ENCODE measurements around the gene KIAA1671.
"Not testable (repeated sequence)": the region's sequence is repeated elsewhere in the genome, so short reads cannot be mapped to it uniquely, and the experiment has no call there.

The KIAA1671 gene

GRCh38 chr22:25169278-25170031 lies 216.9 kb downstream of the KIAA1671 start:
- H3K36me3 Mint-ChIP-seq (ENCODE audit: low read depth), result peaks cover 4% of the 10 kb centered on the region
- no peaks in the 10 kb centered on the region for H3K4me1 Mint-ChIP-seq (ENCODE audit: low read depth)
- H3K27ac Mint-ChIP-seq, result no peak overlapping the region

GRCh38 chr22:25170426-25170980 lies 218.0 kb downstream of the KIAA1671 start:
- H3K9me3 Mint-ChIP-seq, result no peaks in the 10 kb centered on the region
- H3K4me3 Mint-ChIP-seq, result no peak overlapping the region
- H3K36me3 Mint-ChIP-seq (ENCODE audit: low read depth), result peaks cover 5% of the 10 kb centered on the region
- no peaks in the 10 kb centered on the region for H3K27me3 Mint-ChIP-seq (ENCODE audit: low read depth)
- no peak overlapping the region for H3K27ac Mint-ChIP-seq
- no peaks in the 10 kb centered on the region for H3K4me1 Mint-ChIP-seq (ENCODE audit: low read depth)

More at GRCh38 chr22:25169278-25170031, 216.9 kb downstream of the KIAA1671 start:
- no peaks in the 10 kb centered on the region for H3K27me3 Mint-ChIP-seq (ENCODE audit: low read depth)
- no peaks in the 10 kb centered on the region for H3K9me3 Mint-ChIP-seq
- H3K4me3 Mint-ChIP-seq, result no peak overlapping the region

- H3K4me1 Mint-ChIP-seq (ENCODE audit: low read depth), result no peaks in the 10 kb centered on the region
- no peak overlapping the region for H3K4me3 Mint-ChIP-seq
- H3K36me3 Mint-ChIP-seq (ENCODE audit: low read depth), result peaks cover 13% of the 10 kb centered on the region
- no peaks in the 10 kb centered on the region for H3K27me3 Mint-ChIP-seq (ENCODE audit: low read depth)
- H3K9me3 Mint-ChIP-seq, result no peaks in the 10 kb centered on the region
- no peak overlapping the region for H3K27ac Mint-ChIP-seq
Measured at GRCh38 chr22:25172153-25172552, 219.6 kb downstream of the KIAA1671 start.

- Mint-ChIP-seq H3K4me3 (no peak overlapping the region), H3K9me3 (peaks cover 1% of the 10 kb centered on the region), H3K27ac (no peak overlapping the region)
Measured at GRCh38 chr22:25174156-25174887, 221.8 kb downstream of the KIAA1671 start.

GRCh38 chr22:25174888-25175411 lies 222.4 kb downstream of the KIAA1671 start:
- Mint-ChIP-seq H3K4me1 (ENCODE audit: low read depth) (no peaks in the 10 kb centered on the region), H3K36me3 (ENCODE audit: low read depth) (peaks cover 28% of the 10 kb centered on the region), H3K27ac (no peak overlapping the region), H3K4me3 (no peak overlapping the region), H3K27me3 (ENCODE audit: low read depth) (no peaks in the 10 kb centered on the region), H3K9me3 (peaks cover 8% of the 10 kb centered on the region)

More at GRCh38 chr22:25174156-25174887, 221.8 kb downstream of the KIAA1671 start:
- Mint-ChIP-seq H3K27me3 (ENCODE audit: low read depth) (no peaks in the 10 kb centered on the region), H3K36me3 (ENCODE audit: low read depth) (peaks cover 22% of the 10 kb centered on the region), H3K4me1 (ENCODE audit: low read depth) (no peaks in the 10 kb centered on the region)

GRCh38 chr22:25176175-25176574 lies 223.7 kb downstream of the KIAA1671 start:
- Mint-ChIP-seq H3K27ac (no peak overlapping the region), H3K27me3 (ENCODE audit: low read depth) (no peaks in the 10 kb centered on the region), H3K4me1 (ENCODE audit: low read depth) (no peaks in the 10 kb centered on the region), H3K36me3 (ENCODE audit: low read depth) (peaks cover 29% of the 10 kb centered on the region), H3K4me3 (no peak overlapping the region), H3K9me3 (peaks cover 8% of the 10 kb centered on the region)

- Mint-ChIP-seq H3K4me3 (no peak overlapping the region), H3K36me3 (ENCODE audit: low read depth) (peaks cover 27% of the 10 kb centered on the region), H3K27ac (no peak overlapping the region), H3K9me3 (peaks cover 8% of the 10 kb centered on the region), H3K4me1 (ENCODE audit: low read depth) (no peaks in the 10 kb centered on the region), H3K27me3 (ENCODE audit: low read depth) (no peaks in the 10 kb centered on the region)
Measured at GRCh38 chr22:25176799-25177198, 224.3 kb downstream of the KIAA1671 start.

- Mint-ChIP-seq H3K27me3 (ENCODE audit: low read depth) (no peaks in the 10 kb centered on the region), H3K27ac (no peak overlapping the region), H3K4me3 (no peak overlapping the region), H3K36me3 (ENCODE audit: low read depth) (peaks cover 28% of the 10 kb centered on the region), H3K4me1 (ENCODE audit: low read depth) (no peaks in the 10 kb centered on the region), H3K9me3 (peaks cover 8% of the 10 kb centered on the region)
Measured at GRCh38 chr22:25177226-25177625, 224.7 kb downstream of the KIAA1671 start.

- peaks cover 32% of the 10 kb centered on the region for H3K36me3 Mint-ChIP-seq (ENCODE audit: low read depth)
- peaks cover 8% of the 10 kb centered on the region for H3K9me3 Mint-ChIP-seq
- H3K27me3 Mint-ChIP-seq (ENCODE audit: low read depth), result no peaks in the 10 kb centered on the region
- H3K27ac Mint-ChIP-seq, result no peak overlapping the region
- no peak overlapping the region for H3K4me3 Mint-ChIP-seq
- H3K4me1 Mint-ChIP-seq (ENCODE audit: low read depth), result no peaks in the 10 kb centered on the region
Measured at GRCh38 chr22:25177895-25178294, 225.4 kb downstream of the KIAA1671 start.

GRCh38 chr22:25178348-25178747 lies 225.8 kb downstream of the KIAA1671 start:
- H3K27ac Mint-ChIP-seq; H3K4me1 Mint-ChIP-seq (ENCODE audit: low read depth): not testable (repeated sequence)

GRCh38 chr22:25178869-25179631 lies 226.5 kb downstream of the KIAA1671 start:
- H3K27ac Mint-ChIP-seq; H3K4me1 Mint-ChIP-seq (ENCODE audit: low read depth); H3K4me3 Mint-ChIP-seq; H3K9me3 Mint-ChIP-seq; H3K27me3 Mint-ChIP-seq (ENCODE audit: low read depth): not testable (repeated sequence)
- H3K36me3 Mint-ChIP-seq (ENCODE audit: low read depth), result peaks cover 34% of the 10 kb centered on the region

More at GRCh38 chr22:25178348-25178747, 225.8 kb downstream of the KIAA1671 start:
- not testable (repeated sequence) for H3K9me3 Mint-ChIP-seq; H3K27me3 Mint-ChIP-seq (ENCODE audit: low read depth); H3K4me3 Mint-ChIP-seq
- H3K36me3 Mint-ChIP-seq (ENCODE audit: low read depth), result peaks cover 34% of the 10 kb centered on the region

GRCh38 chr22:25182131-25183110 lies 229.9 kb downstream of the KIAA1671 start:
- H3K9me3 Mint-ChIP-seq, result peaks cover 8% of the 10 kb centered on the region
- no peak overlapping the region for H3K27ac Mint-ChIP-seq
- H3K4me1 Mint-ChIP-seq (ENCODE audit: low read depth), result no peaks in the 10 kb centered on the region
- H3K4me3 Mint-ChIP-seq, result no peak overlapping the region
- peaks cover 27% of the 10 kb centered on the region for H3K36me3 Mint-ChIP-seq (ENCODE audit: low read depth)
- H3K27me3 Mint-ChIP-seq (ENCODE audit: low read depth), result no peaks in the 10 kb centered on the region

GRCh38 chr22:25183949-25184619 lies 231.6 kb downstream of the KIAA1671 start:
- H3K36me3 Mint-ChIP-seq (ENCODE audit: low read depth), result peaks cover 26% of the 10 kb centered on the region
- no peak overlapping the region for H3K27ac Mint-ChIP-seq
- H3K9me3 Mint-ChIP-seq, result peaks cover 8% of the 10 kb centered on the region
- H3K4me3 Mint-ChIP-seq, result no peak overlapping the region
- H3K4me1 Mint-ChIP-seq (ENCODE audit: low read depth), result no peaks in the 10 kb centered on the region
- no peaks in the 10 kb centered on the region for H3K27me3 Mint-ChIP-seq (ENCODE audit: low read depth)

Data from T-helper 1 cell treated with Interleukin-12 subunit alpha and Interleukin-12 subunit beta and Interleukin-4 antibody, amounts not matched to agents 30 μg/mL and 1 μg/mL, for 36 hours (primary cell).